ENCODE measurements around the gene TBC1D14.

The TBC1D14 gene

GRCh38 chr4:6932918-6933317, 23.3 kb downstream of the TBC1D14 start:
- TF ChIP-seq, protein P1, sequence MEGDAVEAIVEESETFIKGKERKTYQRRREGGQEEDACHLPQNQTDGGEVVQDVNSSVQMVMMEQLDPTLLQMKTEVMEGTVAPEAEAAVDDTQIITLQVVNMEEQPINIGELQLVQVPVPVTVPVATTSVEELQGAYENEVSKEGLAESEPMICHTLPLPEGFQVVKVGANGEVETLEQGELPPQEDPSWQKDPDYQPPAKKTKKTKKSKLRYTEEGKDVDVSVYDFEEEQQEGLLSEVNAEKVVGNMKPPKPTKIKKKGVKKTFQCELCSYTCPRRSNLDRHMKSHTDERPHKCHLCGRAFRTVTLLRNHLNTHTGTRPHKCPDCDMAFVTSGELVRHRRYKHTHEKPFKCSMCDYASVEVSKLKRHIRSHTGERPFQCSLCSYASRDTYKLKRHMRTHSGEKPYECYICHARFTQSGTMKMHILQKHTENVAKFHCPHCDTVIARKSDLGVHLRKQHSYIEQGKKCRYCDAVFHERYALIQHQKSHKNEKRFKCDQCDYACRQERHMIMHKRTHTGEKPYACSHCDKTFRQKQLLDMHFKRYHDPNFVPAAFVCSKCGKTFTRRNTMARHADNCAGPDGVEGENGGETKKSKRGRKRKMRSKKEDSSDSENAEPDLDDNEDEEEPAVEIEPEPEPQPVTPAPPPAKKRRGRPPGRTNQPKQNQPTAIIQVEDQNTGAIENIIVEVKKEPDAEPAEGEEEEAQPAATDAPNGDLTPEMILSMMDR (IDR thresholded peaks at IDR 0.05), result no peak
- no peak for TF ChIP-seq ZFX (IDR thresholded peaks at IDR 0.05; ENCODE audit: borderline replicate concordance)
- H3K27ac ChIP-seq, result no peak overlapping the region

DNA sequence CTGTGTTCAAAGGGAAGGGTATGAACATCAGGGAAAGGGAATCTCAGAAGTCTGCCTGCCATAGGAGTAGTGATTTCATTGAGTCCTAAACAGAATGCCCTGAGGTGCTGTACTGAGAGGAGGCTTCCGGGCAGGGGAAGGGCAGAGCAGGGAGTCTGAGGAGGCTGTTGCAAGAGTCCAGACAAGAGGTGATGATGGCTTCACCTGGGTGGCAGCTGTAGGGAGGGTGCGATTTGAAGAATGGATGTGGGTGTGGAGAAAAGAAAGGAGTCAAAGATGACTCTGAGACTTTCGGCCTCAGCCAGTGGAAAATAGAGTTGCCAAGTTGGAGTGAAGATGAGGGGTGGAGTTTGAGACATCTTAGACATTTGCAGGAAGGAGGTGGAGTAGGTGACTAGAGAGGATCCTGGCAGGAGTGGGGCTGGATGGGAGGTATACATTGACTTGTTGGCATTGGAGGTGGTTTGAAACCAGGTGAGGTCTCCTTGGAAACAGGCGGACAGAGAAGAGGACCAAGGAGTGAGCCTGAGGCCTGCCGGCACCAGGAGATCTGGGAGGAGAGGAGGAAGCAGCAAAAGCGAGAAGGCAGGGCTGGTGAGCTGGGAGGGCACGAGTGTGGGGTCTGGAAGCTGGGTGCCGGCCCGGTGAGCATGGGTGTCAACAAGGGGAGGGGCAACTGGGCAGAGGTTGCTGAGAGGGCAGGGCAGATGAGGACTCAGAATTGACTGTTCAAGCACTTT, 24.2 kb downstream of the TBC1D14 start:
- no peak overlapping the region for H3K27ac ChIP-seq
- no peak for TF ChIP-seq ZFX (IDR thresholded peaks at IDR 0.05; ENCODE audit: borderline replicate concordance)
- TF ChIP-seq, protein P1 (IDR thresholded peaks at IDR 0.05), result no peak

GRCh38 chr4:6935965-6936364, 26.3 kb downstream of the TBC1D14 start:
- TF ChIP-seq ZFX (IDR thresholded peaks at IDR 0.05; ENCODE audit: borderline replicate concordance), result no peak
- TF ChIP-seq, protein P1 (IDR thresholded peaks at IDR 0.05), result no peak
- no peak overlapping the region for H3K27ac ChIP-seq

GRCh38 chr4:6937201-6937600, 27.6 kb downstream of the TBC1D14 start:
- no peak for TF ChIP-seq ZFX (IDR thresholded peaks at IDR 0.05; ENCODE audit: borderline replicate concordance)
- TF ChIP-seq, protein P1 (IDR thresholded peaks at IDR 0.05), result no peak
- no peak overlapping the region for H3K27ac ChIP-seq

- no peak for TF ChIP-seq ZFX (IDR thresholded peaks at IDR 0.05; ENCODE audit: borderline replicate concordance)
- TF ChIP-seq, protein P1 (IDR thresholded peaks at IDR 0.05), result no peak
- H3K27ac ChIP-seq, result no peak overlapping the region
These were observed 28.1 kb downstream of the TBC1D14 start for GRCh38 chr4:6937754-6938153.

DNA sequence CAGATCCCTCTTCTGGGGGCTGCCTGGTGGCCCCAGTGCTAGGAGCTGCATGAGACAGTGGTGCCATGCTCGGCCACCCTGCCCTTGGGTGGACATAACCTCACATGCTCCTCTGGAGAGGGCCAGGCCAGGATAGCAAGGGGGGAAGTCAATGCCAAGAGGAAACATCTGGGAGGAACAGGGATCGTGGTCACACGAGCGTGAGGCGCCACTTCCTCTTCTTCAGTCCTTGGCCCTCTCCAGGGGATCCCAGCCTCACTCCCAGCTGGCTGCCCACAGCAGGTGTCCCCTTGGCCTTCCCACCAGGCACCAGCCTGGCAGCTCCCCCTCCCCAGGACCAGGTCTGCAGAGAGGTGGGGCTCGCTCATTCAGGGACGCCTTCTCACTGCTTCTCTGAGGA, 28.6 kb downstream of the TBC1D14 start:
- no peak overlapping the region for H3K27ac ChIP-seq
- TF ChIP-seq, protein P1 (IDR thresholded peaks at IDR 0.05), result no peak
- TF ChIP-seq ZFX (IDR thresholded peaks at IDR 0.05; ENCODE audit: borderline replicate concordance), result no peak

DNA sequence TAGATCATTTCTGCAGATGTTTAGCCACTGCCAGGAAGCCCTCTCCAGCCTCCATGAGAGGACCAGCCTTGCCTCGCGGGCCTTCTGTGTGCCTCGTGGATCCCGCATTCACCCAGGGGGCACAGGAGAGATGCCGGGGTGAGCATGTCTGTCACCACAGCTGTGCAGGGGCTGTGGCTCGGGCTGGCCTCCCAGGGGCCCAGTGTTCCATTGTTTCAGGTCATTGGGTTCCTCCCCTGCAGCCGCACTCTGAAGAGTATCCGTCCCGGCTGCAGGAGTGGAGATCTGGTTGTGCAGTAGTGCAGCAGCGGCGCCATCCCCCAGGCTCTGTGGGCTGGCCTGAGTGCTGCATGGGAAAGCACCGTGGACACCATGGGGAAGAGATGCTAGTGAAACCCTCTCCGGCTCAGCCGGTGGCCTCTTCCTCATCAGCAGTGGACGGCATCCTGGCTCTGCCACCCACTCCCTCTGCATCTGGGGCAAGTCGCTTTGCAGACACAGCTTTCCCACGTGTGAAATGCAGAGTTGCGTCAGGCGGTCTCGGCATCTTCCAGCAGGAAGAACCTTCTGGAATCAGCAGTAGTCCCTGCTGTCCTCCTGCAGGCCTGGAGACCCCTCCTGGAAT, 29.1 kb downstream of the TBC1D14 start:
- TF ChIP-seq, protein P1 (IDR thresholded peaks at IDR 0.05), result no peak
- no peak for TF ChIP-seq ZFX (IDR thresholded peaks at IDR 0.05; ENCODE audit: borderline replicate concordance)
- H3K27ac ChIP-seq, result no peak overlapping the region
